Measurements from ENCODE around the gene HS1BP3. TPM values are rescaled to one million over a fixed set of nuclear protein-coding genes. Genes with fewer than 3 reads are reported as not detected.

Gene HS1BP3
- total RNA-seq, 2 donors from 2014 or later = 10.7 to 11.0 TPM

- DNase-seq (no peak), ATAC-seq (replicated peaks in 1 of 2) (no peak)
- no peak overlapping the region for H3K27ac Mint-ChIP-seq
- no peak overlapping the region for H3K4me3 Mint-ChIP-seq
- H3K9me3 Mint-ChIP-seq = no peaks in the 10 kb centered on the region
- H3K36me3 Mint-ChIP-seq (ENCODE audit: insufficient read depth in 2 of 2) = no peaks in the 10 kb centered on the region
- no peaks in the 10 kb centered on the region for H3K4me1 Mint-ChIP-seq (ENCODE audit: low read depth)
- no peaks in the 10 kb centered on the region for H3K27me3 Mint-ChIP-seq (ENCODE audit: low read depth)
These were observed 26.6 kb downstream of the HS1BP3 start for GRCh38 chr2:20624156-20624883.

DNA sequence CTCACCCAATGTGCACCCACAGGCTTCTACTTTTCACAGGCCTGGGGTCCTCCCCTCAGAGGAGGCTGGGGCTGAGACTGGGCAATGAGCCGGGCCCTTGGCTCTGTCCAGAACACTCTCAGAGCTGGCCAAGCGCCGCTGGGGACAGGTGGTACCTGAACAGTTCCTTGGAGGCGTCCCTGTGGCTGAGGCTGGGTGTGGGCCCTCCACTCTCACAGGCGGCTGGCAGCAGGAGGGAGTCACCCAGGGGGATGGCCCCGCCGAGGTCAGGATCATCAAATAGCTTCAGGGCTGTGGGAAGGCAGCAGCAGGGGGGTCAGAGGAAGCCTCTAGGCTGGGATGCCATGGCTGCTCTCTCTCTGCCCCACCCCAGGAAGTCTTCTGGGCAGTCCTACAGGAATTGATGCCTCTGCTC, 27.1 kb downstream of the HS1BP3 start:
- H3K4me1 Mint-ChIP-seq (ENCODE audit: low read depth) = no peaks in the 10 kb centered on the region
- no peak overlapping the region for H3K27ac Mint-ChIP-seq
- H3K36me3 Mint-ChIP-seq (ENCODE audit: insufficient read depth in 2 of 2) = no peaks in the 10 kb centered on the region
- H3K27me3 Mint-ChIP-seq (ENCODE audit: low read depth) = no peaks in the 10 kb centered on the region
- DNase-seq (no peak), ATAC-seq (replicated peaks in 1 of 2) (no peak)
- H3K4me3 Mint-ChIP-seq = no peak overlapping the region
- H3K9me3 Mint-ChIP-seq = no peaks in the 10 kb centered on the region

DNA sequence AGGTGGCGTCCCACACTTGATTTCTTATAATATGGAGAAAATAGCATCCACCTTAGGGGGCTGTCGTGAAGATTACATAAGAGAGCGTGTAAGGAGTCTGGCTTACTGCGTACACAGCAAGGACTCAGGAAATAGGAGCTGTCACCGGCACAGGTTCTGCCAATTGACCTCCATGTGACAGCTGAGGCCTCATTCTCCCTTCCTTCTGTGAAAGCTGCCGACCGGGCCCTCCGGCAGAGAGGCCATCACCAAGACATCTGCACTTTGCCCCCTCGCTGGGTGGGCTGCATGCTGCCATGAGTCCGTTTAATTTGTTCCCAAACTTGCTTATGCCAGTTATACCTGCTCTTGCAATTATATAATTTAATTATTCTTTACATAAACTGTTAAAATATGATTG, 27.7 kb downstream of the HS1BP3 start:
- ATAC-seq (replicated peaks in 1 of 2) = no peak
- no peak overlapping the region for H3K27ac Mint-ChIP-seq
- H3K4me1 Mint-ChIP-seq (ENCODE audit: low read depth) = no peaks in the 10 kb centered on the region
- no peaks in the 10 kb centered on the region for H3K36me3 Mint-ChIP-seq (ENCODE audit: insufficient read depth in 2 of 2)
- H3K4me3 Mint-ChIP-seq = no peak overlapping the region
- DNase-seq = no peak
- no peaks in the 10 kb centered on the region for H3K27me3 Mint-ChIP-seq (ENCODE audit: low read depth)
- H3K9me3 Mint-ChIP-seq = no peaks in the 10 kb centered on the region

GRCh38 chr2:20622731-20623130, 28.2 kb downstream of the HS1BP3 start:
- Mint-ChIP-seq H3K9me3 (no peaks in the 10 kb centered on the region), H3K4me1 (ENCODE audit: low read depth) (no peaks in the 10 kb centered on the region), H3K36me3 (ENCODE audit: insufficient read depth in 2 of 2) (no peaks in the 10 kb centered on the region), H3K27me3 (ENCODE audit: low read depth) (no peaks in the 10 kb centered on the region), H3K4me3 (no peak overlapping the region), H3K27ac (no peak overlapping the region)
- ATAC-seq (replicated peaks in 1 of 2) = no peak
- no peak for DNase-seq

DNA sequence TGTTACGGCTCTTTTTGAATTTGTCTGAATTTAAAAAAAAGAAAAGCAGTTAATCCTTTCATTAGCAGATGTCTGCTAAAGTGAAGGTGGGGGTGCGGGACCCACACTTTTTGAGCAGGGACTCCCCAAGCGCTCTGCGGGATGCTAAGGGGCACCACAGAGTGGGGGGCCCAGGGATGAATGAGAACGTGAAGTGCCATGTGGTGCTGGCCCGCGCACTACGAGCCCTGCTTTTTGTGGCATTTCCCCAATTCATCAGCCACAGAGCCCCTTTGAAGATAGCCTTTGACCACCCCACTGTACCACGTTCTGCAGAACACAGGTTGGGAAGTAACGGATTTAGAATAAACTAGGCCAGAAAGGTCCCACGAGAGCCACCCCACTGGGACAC, 28.6 kb downstream of the HS1BP3 start:
- no peak for DNase-seq
- no peak for ATAC-seq (replicated peaks in 1 of 2)
- no peaks in the 10 kb centered on the region for H3K4me1 Mint-ChIP-seq (ENCODE audit: low read depth)
- no peak overlapping the region for H3K4me3 Mint-ChIP-seq
- H3K27me3 Mint-ChIP-seq (ENCODE audit: low read depth) = no peaks in the 10 kb centered on the region
- no peaks in the 10 kb centered on the region for H3K36me3 Mint-ChIP-seq (ENCODE audit: insufficient read depth in 2 of 2)
- no peaks in the 10 kb centered on the region for H3K9me3 Mint-ChIP-seq
- H3K27ac Mint-ChIP-seq = no peak overlapping the region

DNA sequence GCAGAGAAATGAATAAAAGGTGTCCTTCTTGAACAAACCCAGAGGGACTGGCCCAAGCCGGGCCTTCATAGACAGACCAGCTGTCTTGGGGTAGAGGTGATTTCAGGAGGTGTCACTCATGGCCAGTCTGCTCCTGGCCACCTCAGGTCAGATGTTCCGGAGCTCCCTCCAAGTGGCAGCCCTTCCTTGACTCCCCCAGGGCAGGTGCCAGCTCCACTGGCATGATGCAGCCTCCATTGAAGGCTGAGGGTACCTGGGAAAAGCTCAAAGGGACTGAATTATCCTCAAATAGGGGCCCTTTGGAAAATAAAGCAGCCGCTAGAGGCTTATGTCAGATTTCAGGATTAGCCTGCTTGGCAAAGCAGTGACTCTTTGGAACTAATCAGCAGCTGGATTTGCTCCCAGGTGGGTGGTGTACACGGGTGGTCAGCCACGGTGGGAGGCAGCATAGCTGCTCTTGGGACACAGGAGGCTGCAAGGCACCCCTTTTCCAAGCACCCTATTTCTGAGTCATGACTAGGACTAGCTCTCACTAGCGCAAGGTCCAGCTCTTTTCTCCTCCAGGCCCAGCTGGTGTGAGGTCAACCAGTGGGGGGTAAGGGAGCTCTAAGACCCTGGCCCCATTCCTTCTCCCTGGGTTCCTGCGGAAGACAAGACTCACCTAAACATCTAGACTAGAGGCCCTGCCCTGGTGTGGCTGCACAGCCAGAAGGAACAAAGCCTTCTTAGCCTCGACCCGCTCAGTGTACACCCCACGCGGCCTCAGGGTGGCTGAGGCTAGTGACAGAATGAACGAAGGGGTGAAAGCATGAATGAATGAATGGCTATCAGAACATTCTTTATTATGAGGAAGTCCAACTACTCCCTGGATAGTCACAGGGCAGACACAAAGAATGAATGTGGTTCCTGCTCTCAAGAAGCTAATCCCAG, 29.3 kb downstream of the HS1BP3 start:
- no peaks in the 10 kb centered on the region for H3K27me3 Mint-ChIP-seq (ENCODE audit: low read depth)
- H3K4me3 Mint-ChIP-seq = no peak overlapping the region
- H3K4me1 Mint-ChIP-seq (ENCODE audit: low read depth) = no peaks in the 10 kb centered on the region
- no peaks in the 10 kb centered on the region for H3K9me3 Mint-ChIP-seq
- DNase-seq (no peak), ATAC-seq (replicated peaks in 1 of 2) (no peak)
- H3K27ac Mint-ChIP-seq = no peak overlapping the region
- no peaks in the 10 kb centered on the region for H3K36me3 Mint-ChIP-seq (ENCODE audit: insufficient read depth in 2 of 2)

- Mint-ChIP-seq H3K4me3 (no peak overlapping the region), H3K27me3 (ENCODE audit: low read depth) (no peaks in the 10 kb centered on the region), H3K27ac (no peak overlapping the region), H3K9me3 (no peaks in the 10 kb centered on the region), H3K4me1 (ENCODE audit: low read depth) (no peaks in the 10 kb centered on the region), H3K36me3 (ENCODE audit: insufficient read depth in 2 of 2) (no peaks in the 10 kb centered on the region)
- no peak for DNase-seq
- ATAC-seq (replicated peaks in 1 of 2) = no peak
These were observed 30.1 kb downstream of the HS1BP3 start for GRCh38 chr2:20620696-20621365.

DNA sequence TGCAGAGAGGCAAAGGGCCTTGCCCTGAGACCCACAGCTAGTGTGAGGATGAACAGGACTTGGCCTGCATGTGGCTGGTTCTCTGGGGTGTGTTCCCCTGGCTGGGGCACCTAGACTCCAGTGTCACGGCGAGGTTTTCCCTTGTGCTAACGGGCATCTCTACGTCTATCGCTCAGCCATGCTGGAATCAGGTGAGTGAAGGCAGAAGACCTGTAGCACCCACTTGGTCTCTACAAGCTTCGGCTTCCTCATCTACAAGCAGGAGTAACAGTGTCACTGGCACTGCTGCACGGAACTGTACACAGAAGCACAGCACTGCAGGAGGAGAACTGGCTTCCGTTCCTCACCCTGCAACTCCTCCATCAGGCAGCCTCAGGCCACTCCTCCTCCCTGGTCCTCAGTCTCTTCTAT, 30.6 kb downstream of the HS1BP3 start:
- Mint-ChIP-seq H3K4me1 (ENCODE audit: low read depth) (no peaks in the 10 kb centered on the region), H3K9me3 (no peaks in the 10 kb centered on the region), H3K36me3 (ENCODE audit: insufficient read depth in 2 of 2) (no peaks in the 10 kb centered on the region), H3K27ac (no peak overlapping the region), H3K27me3 (ENCODE audit: low read depth) (no peaks in the 10 kb centered on the region), H3K4me3 (no peak overlapping the region)
- no peak for ATAC-seq (replicated peaks in 1 of 2)
- no peak for DNase-seq

- Mint-ChIP-seq H3K36me3 (ENCODE audit: insufficient read depth in 2 of 2) (no peaks in the 10 kb centered on the region), H3K4me1 (ENCODE audit: low read depth) (no peaks in the 10 kb centered on the region), H3K4me3 (no peak overlapping the region), H3K9me3 (no peaks in the 10 kb centered on the region), H3K27me3 (ENCODE audit: low read depth) (no peaks in the 10 kb centered on the region), H3K27ac (no peak overlapping the region)
- no peak for DNase-seq
- ATAC-seq (replicated peaks in 1 of 2) = no peak
These were observed 31.3 kb downstream of the HS1BP3 start for GRCh38 chr2:20619624-20620024.

DNA sequence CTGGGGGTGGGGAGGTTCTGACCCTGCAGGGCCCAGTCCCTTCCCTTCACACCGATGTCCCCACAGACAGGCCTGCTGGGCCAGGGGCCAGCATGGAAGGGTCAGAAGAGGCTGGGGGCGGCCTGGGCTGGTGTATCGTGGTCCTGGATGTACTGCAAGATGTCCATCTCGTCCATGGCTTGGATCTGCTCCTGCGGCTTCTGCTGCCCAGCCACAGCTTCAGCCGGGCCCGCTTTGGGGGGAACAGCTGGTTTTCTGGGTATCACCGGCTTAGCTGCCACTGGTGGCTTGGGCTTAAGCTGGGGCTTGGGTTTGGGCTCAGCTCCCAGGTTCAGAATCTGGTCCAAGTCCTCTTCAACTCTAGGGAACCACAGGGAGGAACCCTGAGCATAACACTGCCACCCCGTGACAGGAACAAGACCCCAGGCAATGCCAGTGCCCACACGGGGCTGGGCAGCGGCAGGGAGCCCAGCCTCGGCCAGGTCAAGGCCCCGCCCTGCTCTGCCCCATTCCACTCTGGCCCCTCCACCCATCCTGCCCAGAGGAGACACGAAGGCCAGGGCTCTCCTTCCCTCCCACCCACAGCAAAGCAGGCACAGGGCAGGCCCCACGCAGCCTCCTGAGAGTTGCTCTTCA, 31.9 kb downstream of the HS1BP3 start:
- H3K36me3 Mint-ChIP-seq (ENCODE audit: insufficient read depth in 2 of 2) = no peaks in the 10 kb centered on the region
- H3K4me3 Mint-ChIP-seq = no peak overlapping the region
- no peak for ATAC-seq (replicated peaks in 1 of 2)

GRCh38 chr2:20618468-20618885, 32.4 kb downstream of the HS1BP3 start:
- no peaks in the 10 kb centered on the region for H3K27me3 Mint-ChIP-seq (ENCODE audit: low read depth)
- H3K9me3 Mint-ChIP-seq = no peaks in the 10 kb centered on the region
- no peak for ATAC-seq (replicated peaks in 1 of 2)
- H3K27ac Mint-ChIP-seq = no peak overlapping the region
- no peaks in the 10 kb centered on the region for H3K36me3 Mint-ChIP-seq (ENCODE audit: insufficient read depth in 2 of 2)
- H3K4me1 Mint-ChIP-seq (ENCODE audit: low read depth) = no peaks in the 10 kb centered on the region
- H3K4me3 Mint-ChIP-seq = no peak overlapping the region
- DNase-seq = no peak

More for the DNA sequence above, 31.9 kb downstream of the HS1BP3 start:
- no peaks in the 10 kb centered on the region for H3K27me3 Mint-ChIP-seq (ENCODE audit: low read depth)
- no peaks in the 10 kb centered on the region for H3K9me3 Mint-ChIP-seq
- H3K4me1 Mint-ChIP-seq (ENCODE audit: low read depth) = no peaks in the 10 kb centered on the region
- DNase-seq = no peak
- no peak overlapping the region for H3K27ac Mint-ChIP-seq

DNA sequence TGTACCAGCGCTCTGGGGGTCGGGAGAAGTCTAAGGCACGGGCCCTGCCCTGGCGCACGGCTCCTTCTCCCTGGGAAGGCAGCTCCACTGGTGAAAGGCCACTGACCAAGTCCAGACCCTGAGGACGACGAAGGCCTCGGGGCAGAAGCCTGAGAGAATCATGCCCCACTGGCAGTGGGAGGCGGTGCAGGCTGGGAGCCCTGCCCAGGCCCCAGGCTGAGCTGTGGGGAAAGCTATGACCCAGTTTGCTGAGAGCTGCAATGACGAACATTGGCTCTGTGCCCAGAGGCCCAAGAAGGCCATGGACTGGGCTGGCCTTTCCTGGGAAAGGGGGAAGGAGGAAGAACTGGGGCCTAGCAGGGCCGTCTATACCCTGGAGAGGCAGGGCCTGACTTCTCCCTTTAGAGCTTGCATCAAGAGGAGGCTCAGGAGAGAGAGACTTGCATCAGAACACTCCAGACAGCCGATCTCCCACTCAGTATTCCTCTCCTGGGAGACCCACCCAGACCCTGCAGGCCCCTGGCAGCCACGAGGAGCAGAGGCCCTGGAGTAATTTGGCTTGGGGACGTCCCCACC, 32.9 kb downstream of the HS1BP3 start:
- H3K4me1 Mint-ChIP-seq (ENCODE audit: low read depth) = no peaks in the 10 kb centered on the region
- H3K36me3 Mint-ChIP-seq (ENCODE audit: insufficient read depth in 2 of 2) = no peaks in the 10 kb centered on the region
- H3K27me3 Mint-ChIP-seq (ENCODE audit: low read depth) = no peaks in the 10 kb centered on the region
- H3K4me3 Mint-ChIP-seq = no peak overlapping the region
- ATAC-seq (replicated peaks in 1 of 2) = no peak
- H3K9me3 Mint-ChIP-seq = no peaks in the 10 kb centered on the region
- H3K27ac Mint-ChIP-seq = peak overlapping the region; percentile 8
- DNase-seq = no peak

Data from activated T-cell treated with anti-CD3 and anti-CD28 coated beads, Interleukin-2, amount 50 U/mL, for 72 hours (primary cell).